GM18526 (cell line): Measurements from ENCODE around the gene SSPN.

ENCODE experiments used
- POLR2A ChIP-seq: IDR thresholded peaks from 3 replicates; pipeline ENCODE4 v1.6.1; 2011; ENCODE audit not compliant: insufficient read length; ENCODE audit errors: extremely low read depth

Gene SSPN

GRCh38 chr12:26277506-26278246 is 82.3 kb downstream of the SSPN start:
- no peak for TF ChIP-seq POLR2A

GRCh38 chr12:26278266-26278665 is 82.9 kb downstream of the SSPN start:
- TF ChIP-seq POLR2A = no peak

- TF ChIP-seq POLR2A = no peak
Observed at GRCh38 chr12:26278666-26279065, 83.3 kb downstream of the SSPN start.

- no peak for TF ChIP-seq POLR2A
Observed at GRCh38 chr12:26279091-26279490, 83.7 kb downstream of the SSPN start.

GRCh38 chr12:26279908-26280307 is 84.5 kb downstream of the SSPN start:
- no peak for TF ChIP-seq POLR2A

- TF ChIP-seq POLR2A = no peak
Observed at GRCh38 chr12:26280869-26281268, 85.5 kb downstream of the SSPN start.

- no peak for TF ChIP-seq POLR2A
Observed at GRCh38 chr12:26281320-26281719, 85.9 kb downstream of the SSPN start.

GRCh38 chr12:26282339-26282940 is 87.1 kb downstream of the SSPN start:
- TF ChIP-seq POLR2A = no peak

GRCh38 chr12:26283046-26283445 is 87.7 kb downstream of the SSPN start:
- no peak for TF ChIP-seq POLR2A

GRCh38 chr12:26283617-26284016 is 88.2 kb downstream of the SSPN start:
- TF ChIP-seq POLR2A = no peak

- TF ChIP-seq POLR2A = no peak
Observed at GRCh38 chr12:26285401-26285800, 90.0 kb downstream of the SSPN start.

- no peak for TF ChIP-seq POLR2A
Observed at GRCh38 chr12:26286186-26286585, 90.8 kb downstream of the SSPN start.

GRCh38 chr12:26287671-26288381 is 92.5 kb downstream of the SSPN start:
- TF ChIP-seq POLR2A = no peak

- TF ChIP-seq POLR2A = no peak
Observed at GRCh38 chr12:26290565-26290964, 95.2 kb downstream of the SSPN start.

GRCh38 chr12:26292596-26292995 is 97.2 kb downstream of the SSPN start:
- no peak for TF ChIP-seq POLR2A

- no peak for TF ChIP-seq POLR2A
Observed at GRCh38 chr12:26293612-26294011, 98.2 kb downstream of the SSPN start.
